Measurements from ENCODE around the gene UIMC1.

- TF ChIP-seq CTCF (conservative IDR thresholded peaks at IDR 0.05; ENCODE audit: low read depth, low read length) (no peak), RFX5 (IDR thresholded peaks at IDR 0.05; ENCODE audit: low read depth, low read length) (no peak), MAFK (IDR thresholded peaks at IDR 0.05; ENCODE audit: low read depth, low read length) (no peak), POLR2A (IDR thresholded peaks at IDR 0.05; ENCODE audit: low read depth, low read length) (no peak), ELK1 (IDR thresholded peaks at IDR 0.05; ENCODE audit: borderline replicate concordance, low read depth, low read length) (no peak), FOS (IDR thresholded peaks at IDR 0.05; ENCODE audit: low read depth, low read length) (no peak), NFE2L2 (IDR thresholded peaks at IDR 0.05; ENCODE audit: low read depth, low read length) (no peak), CEBPB (IDR thresholded peaks at IDR 0.05; ENCODE audit: low read depth, low read length) (no peak), RAD21 (IDR thresholded peaks at IDR 0.05; ENCODE audit: low read length) (no peak), RCOR1 (IDR thresholded peaks at IDR 0.05; ENCODE audit: insufficient replicate concordance, low read length) (no peak), USF2 (IDR thresholded peaks at IDR 0.05; ENCODE audit: low read depth, low read length) (no peak), BHLHE40 (IDR thresholded peaks at IDR 0.05; ENCODE audit: low read depth, low read length) (no peak)
Measured at GRCh38 chr5:176906796-176907195, 99.8 kb downstream of the UIMC1 start.

Data from IMR-90 (cell line).